HT-29 (cell line): ENCODE results near the gene GALNT17. TPM values are rescaled to one million over a fixed set of nuclear protein-coding genes. Genes with fewer than 3 reads are reported as not detected.
"Not testable (repeated sequence)": the region's sequence is repeated elsewhere in the genome, so short reads cannot be mapped to it uniquely, and the experiment has no call there.

Source experiments
- DNase-seq: peaks from one replicate; pipeline ENCODE4 v3.0.0-alpha.2; 2015; ENCODE audit warnings: low spot score
- total RNA-seq: library from RNA; depleted of rRNA; stranded (reverse); fragments of >200 nt; shearing (Covaris generic); gene quantifications from 2 replicates; pipeline ENCODE4 v1.2.3, GENCODE V29; 2014

GALNT17 gene
- total RNA-seq, 1 experiment from 2014 or later = not detected

- no peak for DNase-seq
Observed at GRCh38 chr7:71553306-71553705, 421.4 kb downstream of the GALNT17 start.

GRCh38 chr7:71555758-71556157 is 423.8 kb downstream of the GALNT17 start:
- DNase-seq = no peak

- DNase-seq = no peak
Observed at GRCh38 chr7:71558806-71559613, 427.1 kb downstream of the GALNT17 start.

DNA sequence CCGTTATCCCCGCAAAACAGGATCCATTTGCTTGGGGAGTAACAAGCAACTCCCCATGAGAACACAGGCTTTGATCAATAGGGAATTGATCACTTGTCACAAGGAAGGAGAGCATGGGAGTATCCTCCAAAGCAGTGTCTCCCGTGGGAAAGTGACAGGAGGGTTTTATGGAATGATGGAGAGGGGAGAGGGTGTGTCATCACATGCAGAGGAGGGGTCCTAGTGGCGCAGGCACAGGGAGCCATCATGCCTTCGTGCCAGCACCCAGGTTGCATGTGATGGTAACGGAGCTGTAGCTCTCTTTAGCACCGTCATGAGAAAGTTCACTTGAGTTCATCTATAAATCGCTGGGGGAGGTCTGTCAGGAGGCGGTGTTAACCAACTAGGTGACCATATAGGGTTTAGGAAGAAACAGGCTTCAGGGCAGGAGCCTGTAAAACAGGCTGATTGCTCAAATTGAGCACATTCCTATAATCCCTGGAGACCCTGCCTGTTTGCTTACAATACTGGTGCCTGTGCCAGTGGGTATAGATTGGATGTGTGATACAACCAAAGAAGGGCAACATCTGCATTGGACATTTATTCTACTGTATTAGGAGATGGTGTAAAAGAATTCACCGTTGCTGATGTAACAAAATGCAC is 428.5 kb downstream of the GALNT17 start:
- no peak for DNase-seq

GRCh38 chr7:71563276-71563675 is 431.3 kb downstream of the GALNT17 start:
- no peak for DNase-seq

GRCh38 chr7:71566376-71566775 is 434.4 kb downstream of the GALNT17 start:
- no peak for DNase-seq

DNA sequence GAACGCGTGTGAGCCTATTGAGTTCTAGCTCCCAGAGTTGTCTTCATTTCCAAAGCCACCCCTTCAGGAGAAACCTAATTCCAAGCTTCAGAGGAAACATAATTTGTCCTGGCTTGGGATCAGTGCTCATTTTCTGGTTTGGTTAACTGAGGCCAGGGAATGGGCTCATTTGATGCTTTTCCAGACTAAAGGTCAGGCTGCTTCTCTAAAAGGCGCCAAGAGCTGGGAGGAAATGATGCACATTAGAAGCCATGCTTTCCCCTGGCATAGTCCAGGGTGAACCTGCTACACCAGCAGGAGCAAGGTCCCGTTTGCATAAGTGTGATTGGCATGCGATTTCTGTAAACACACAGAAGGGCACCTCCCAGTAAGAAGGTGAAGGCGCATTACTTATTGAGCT is 435.0 kb downstream of the GALNT17 start:
- DNase-seq = no peak

- no peak for DNase-seq
Observed at GRCh38 chr7:71574153-71574860, 442.4 kb downstream of the GALNT17 start.

GRCh38 chr7:71580027-71580426 is 448.1 kb downstream of the GALNT17 start:
- no peak for DNase-seq

- no peak for DNase-seq
Observed at GRCh38 chr7:71584256-71584655, 452.3 kb downstream of the GALNT17 start.

DNA sequence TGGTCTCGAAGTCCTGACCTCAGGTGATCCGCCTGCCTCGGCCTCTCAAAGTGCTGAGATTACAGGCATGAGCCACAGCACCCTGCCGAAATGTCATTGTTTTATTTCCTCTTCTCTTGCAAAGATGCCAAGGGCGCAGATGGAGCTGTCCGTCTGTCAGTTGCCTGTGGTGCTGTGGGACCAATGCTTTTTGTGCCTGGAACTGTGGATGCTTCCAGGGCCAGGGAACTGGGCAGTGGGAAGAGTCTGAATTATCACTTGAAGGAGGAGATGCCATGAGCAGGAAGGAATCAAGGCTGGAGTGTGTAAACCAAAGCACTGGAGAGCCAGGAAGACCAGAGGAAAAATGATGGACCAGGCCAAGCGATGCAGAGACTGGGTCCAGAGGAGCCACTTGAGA is 459.9 kb downstream of the GALNT17 start:
- DNase-seq = no peak

DNA sequence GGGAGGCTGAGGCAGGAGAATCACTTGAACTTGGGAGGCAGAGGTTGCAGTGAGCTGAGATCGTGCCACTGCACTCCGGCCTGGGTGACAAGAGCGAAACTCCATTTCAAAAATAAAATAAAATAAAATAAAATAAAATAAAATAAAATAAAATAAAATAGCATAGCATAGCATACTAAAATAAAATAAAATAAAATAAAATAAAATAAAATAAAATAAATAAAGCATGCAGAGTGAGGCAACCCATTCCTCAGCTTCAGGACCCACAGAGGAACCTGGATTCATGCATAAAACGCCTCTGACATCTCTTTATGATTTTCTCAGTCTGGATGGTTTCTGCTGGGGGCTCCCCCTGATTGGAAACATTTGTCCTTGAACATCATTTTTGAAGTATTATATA is 460.4 kb downstream of the GALNT17 start:
- not testable (repeated sequence) for DNase-seq

DNA sequence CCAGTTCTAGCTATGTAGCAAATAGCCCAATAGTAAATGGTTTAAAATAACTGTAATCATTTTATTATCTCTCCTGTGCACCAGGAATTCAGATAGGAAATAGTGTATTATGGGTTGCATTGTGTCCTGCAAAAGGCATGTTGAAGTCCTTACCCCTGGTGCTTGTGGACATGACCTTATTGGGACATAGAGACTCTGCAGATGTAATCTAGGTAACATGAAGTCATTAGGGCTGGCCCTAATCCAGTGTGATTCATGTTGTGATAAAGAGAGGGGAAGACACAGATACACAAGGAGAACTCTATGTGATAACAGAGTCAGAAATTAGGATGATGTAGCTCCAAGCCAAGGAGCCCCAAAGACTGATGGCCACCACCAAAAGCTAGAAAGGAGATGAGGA is 462.8 kb downstream of the GALNT17 start:
- DNase-seq = no peak

DNA sequence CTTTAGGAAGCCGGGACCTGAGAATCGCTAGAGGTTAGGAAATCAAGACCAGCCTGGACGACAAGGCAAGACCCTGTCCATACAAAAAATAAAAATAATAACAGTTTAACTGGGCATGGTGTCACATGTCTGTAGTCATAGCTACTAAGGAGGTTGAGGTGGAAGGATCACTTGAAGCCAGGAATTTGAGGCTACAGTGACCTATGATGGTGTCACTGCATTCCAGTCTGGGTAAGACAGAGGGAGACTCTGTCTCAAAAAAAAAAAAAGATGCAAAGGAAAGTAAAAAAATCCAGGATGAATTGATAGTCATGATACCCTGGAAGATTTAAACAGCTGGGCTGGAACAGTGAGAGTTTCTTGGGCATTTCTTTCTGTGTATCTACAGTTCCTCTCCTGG is 463.2 kb downstream of the GALNT17 start:
- DNase-seq = no peak

GRCh38 chr7:71598553-71598952 is 466.6 kb downstream of the GALNT17 start:
- no peak for DNase-seq

DNA sequence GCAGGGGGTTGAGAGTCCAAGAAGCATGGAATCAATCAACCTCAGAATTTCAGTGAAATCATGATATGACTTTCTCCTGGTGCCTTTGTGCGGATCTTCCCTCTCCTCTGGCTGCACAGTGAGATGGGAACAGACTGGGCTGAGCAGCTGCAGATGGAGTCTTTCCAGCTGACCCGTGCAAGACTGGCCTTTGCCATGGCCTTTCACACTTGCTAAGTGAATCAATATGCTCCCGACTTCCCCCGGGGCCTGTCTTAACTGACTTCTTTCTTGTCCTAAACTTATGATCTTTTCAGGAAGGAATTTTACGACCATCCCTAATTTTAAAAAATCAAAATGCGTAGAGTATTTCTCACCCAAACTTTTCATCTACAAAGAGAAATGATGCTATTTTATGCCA is 469.9 kb downstream of the GALNT17 start:
- DNase-seq = no peak

DNA sequence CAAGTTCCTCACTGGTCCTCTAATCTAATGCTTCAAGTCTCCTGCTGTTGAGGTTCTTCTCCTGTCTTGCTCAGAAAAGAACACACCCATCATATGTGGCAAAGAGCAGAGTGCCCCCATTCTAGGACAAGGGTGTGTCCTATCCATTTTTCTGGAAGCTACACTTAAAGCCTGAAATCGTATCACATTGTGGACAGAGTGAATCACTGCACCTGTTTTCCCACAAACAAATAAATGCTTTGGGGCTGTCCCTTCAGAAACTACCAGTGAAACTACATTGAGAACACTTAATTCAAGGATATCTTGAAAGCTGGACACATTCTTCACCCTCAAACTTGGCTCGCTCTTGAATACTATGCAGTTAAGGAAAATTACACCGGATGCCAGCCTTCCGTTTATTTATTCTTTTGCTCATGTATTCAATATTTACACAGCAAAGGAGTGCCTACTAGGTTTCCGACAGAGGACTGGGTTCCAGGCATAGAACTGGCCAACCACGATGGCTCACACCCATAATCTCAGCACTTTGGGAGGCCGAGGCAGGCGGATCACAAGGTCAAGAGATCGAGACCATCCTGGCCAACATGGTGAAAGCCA is 473.0 kb downstream of the GALNT17 start:
- DNase-seq = no peak

- DNase-seq = no peak
Observed at GRCh38 chr7:71611986-71612385, 480.0 kb downstream of the GALNT17 start.

- no peak for DNase-seq
Observed at GRCh38 chr7:71612911-71613310, 481.0 kb downstream of the GALNT17 start.

DNA sequence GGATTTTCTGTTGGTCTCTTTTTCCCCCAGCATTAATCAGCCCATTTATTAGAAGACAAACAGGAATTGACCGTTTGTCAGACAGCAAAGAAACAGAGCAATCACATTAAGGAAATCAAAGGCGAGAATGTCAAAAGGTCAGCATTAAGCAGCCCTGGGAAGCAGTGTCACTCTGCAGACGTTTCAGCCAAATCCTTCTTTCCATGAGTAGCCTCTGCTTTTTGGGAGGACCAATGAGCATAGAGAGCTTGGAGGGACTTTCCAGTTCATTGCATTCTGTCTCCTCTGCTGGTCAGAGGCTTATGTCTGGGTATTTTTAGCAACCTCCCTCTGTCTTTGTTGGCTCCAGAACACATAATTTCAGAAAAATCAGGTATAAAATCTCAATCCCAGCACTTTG is 481.4 kb downstream of the GALNT17 start:
- no peak for DNase-seq

DNA sequence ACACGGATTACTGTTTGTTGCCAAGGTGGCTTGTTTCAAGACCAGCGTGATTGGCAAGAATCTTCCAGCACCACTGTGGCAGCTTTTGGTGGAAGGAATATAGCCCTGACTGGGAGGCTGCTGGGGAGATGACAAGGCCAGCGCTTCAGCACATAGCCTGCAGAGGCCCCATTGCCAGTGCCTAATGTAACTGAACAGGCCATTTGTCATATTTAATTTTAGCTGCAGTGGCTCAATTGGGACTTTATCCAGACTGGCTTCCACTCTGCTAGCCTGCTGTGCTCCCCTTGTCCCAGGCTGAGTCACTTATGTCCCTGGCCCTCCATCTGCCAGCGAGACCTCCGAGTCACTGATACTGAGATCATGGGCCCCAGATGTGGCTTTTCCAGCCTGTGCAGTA is 483.1 kb downstream of the GALNT17 start:
- no peak for DNase-seq

GRCh38 chr7:71616217-71616616 is 484.3 kb downstream of the GALNT17 start:
- no peak for DNase-seq
